Measurements from ENCODE around the gene CDIPT. TPM values are rescaled to one million over a fixed set of nuclear protein-coding genes. Genes with fewer than 3 reads are reported as not detected.

CDIPT gene
- total and polyA plus RNA-seq, 2 experiments from 2014 or later = 97.1 to 147 TPM

DNA sequence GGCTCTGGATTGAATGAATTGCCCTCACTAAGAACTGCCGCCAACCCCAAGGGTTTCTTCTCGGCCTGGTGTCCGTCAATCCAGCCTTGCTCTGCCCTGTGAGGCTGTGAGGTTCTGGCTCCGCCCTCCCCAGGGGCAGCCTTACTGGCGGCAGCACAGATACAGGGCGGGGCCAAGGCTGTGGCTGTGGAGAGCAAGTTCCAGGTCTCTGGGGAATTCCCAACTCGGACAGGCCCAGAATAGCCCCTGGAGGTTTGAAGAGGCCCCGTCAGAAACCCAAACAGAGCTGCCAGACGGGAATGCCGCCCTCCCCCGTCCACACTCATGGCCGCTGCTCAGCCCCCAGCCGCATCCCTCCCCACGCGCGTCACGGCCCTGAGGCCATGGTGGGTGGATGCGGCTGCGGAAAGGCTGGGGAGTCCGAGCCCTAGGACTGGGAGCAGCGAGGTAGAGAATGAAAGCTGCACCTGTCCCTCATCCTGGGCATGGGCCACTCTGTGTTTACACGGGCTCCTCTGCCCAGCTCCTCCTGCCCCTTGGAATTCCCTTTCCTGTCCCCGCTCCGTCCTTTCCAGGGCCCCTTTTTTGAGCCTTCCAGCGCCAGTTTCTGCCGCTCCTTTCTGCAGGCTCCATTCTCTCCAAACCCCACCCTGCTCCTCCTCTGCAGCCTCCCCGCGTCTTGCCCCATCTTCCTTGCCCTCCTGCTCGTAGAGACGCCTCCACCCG, 51.7 kb downstream of the CDIPT start:
- Histone ChIP-seq H3K4me2 (peak overlapping the region; percentile 91), H3K4me1 (ENCODE audit: insufficient read depth) (peaks cover 40% of the 10 kb centered on the region), H3K9me2 (replicated peaks; ENCODE audit: insufficient read depth) (no peaks in the 10 kb centered on the region), H4K20me1 (ENCODE audit: insufficient read depth, poor library complexity, severe bottlenecking) (peaks cover 24% of the 10 kb centered on the region), H3K27ac (peak overlapping the region; percentile 93), H3K36me3 (replicated peaks; ENCODE audit: insufficient read depth, low read depth) (no peaks in the 10 kb centered on the region), H2AFZ (peak overlapping the region; percentile 29), H3K9me3 (ENCODE audit: low read depth) (no peaks in the 10 kb centered on the region), H3K79me2 (peaks cover 44% of the 10 kb centered on the region), H3K27me3 (no peaks in the 10 kb centered on the region), H3K4me3 (peak overlapping the region; percentile 37)
- 1% methylated on average over 24 of the region's 31 CpGs for WGBS (ENCODE audit: low lambda C conversion rate, missing lambda C conversion rate)
- TF ChIP-seq, protein P1, sequence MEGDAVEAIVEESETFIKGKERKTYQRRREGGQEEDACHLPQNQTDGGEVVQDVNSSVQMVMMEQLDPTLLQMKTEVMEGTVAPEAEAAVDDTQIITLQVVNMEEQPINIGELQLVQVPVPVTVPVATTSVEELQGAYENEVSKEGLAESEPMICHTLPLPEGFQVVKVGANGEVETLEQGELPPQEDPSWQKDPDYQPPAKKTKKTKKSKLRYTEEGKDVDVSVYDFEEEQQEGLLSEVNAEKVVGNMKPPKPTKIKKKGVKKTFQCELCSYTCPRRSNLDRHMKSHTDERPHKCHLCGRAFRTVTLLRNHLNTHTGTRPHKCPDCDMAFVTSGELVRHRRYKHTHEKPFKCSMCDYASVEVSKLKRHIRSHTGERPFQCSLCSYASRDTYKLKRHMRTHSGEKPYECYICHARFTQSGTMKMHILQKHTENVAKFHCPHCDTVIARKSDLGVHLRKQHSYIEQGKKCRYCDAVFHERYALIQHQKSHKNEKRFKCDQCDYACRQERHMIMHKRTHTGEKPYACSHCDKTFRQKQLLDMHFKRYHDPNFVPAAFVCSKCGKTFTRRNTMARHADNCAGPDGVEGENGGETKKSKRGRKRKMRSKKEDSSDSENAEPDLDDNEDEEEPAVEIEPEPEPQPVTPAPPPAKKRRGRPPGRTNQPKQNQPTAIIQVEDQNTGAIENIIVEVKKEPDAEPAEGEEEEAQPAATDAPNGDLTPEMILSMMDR (IDR thresholded peaks at IDR 0.05; ENCODE audit: poor library complexity) = no peak
- no peak for TF ChIP-seq EZH2 (IDR thresholded peaks at IDR 0.05; ENCODE audit: borderline replicate concordance)
- TF ChIP-seq EZH2phosphoT487 (IDR thresholded peaks at IDR 0.05; ENCODE audit: low read depth, severe bottlenecking, unreplicated experiment) = no peak
- peak; percentile 98 for DNase-seq (ENCODE audit: low spot score)

DNA sequence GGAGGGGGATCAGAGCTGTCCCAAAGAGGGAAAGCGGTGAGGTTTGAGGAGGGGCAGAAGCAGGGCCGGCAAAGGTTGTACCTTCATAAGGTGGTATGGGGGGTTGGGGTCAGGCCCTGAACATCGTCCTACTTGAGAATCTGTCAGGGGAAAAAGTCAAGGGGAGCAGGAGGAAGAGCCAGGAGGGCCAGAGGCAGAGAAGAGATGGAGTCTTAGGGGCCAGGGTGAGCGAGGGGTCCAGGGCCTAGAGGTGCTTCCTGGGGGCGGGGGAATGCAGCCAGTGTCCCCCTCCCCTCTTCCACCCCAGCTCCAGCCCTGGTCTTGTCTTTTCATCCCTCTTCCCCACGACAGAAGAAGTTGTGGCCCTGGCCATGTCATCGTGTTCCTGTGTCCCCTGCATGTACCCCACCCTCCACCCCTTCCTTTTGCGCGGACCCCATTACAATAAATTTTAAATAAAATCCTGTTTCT, 52.3 kb downstream of the CDIPT start:
- 26% methylated on average over 7 of the region's 9 CpGs for WGBS (ENCODE audit: low lambda C conversion rate, missing lambda C conversion rate)
- TF ChIP-seq EZH2phosphoT487 (IDR thresholded peaks at IDR 0.05; ENCODE audit: low read depth, severe bottlenecking, unreplicated experiment) (no peak), EZH2 (IDR thresholded peaks at IDR 0.05; ENCODE audit: borderline replicate concordance) (no peak)
- TF ChIP-seq, protein P1 (IDR thresholded peaks at IDR 0.05; ENCODE audit: poor library complexity) = no peak
- H3K4me1 ChIP-seq (ENCODE audit: insufficient read depth) = peaks cover 40% of the 10 kb centered on the region
- DNase-seq (ENCODE audit: low spot score) = no peak
- peaks cover 24% of the 10 kb centered on the region for H4K20me1 ChIP-seq (ENCODE audit: insufficient read depth, poor library complexity, severe bottlenecking)
- H3K9me3 ChIP-seq (ENCODE audit: low read depth) = no peaks in the 10 kb centered on the region
- H3K36me3 ChIP-seq (replicated peaks; ENCODE audit: insufficient read depth, low read depth) = no peaks in the 10 kb centered on the region
- H2AFZ ChIP-seq = no peak overlapping the region
- no peaks in the 10 kb centered on the region for H3K9me2 ChIP-seq (replicated peaks; ENCODE audit: insufficient read depth)
- H3K4me2 ChIP-seq = peak overlapping the region; percentile 91
- no peaks in the 10 kb centered on the region for H3K27me3 ChIP-seq
- H3K27ac ChIP-seq = peak overlapping the region; percentile 93
- peaks cover 44% of the 10 kb centered on the region for H3K79me2 ChIP-seq
- H3K4me3 ChIP-seq = no peak overlapping the region

GRCh38 chr16:29809850-29810698, 53.0 kb downstream of the CDIPT start:
- H3K79me2 ChIP-seq = peaks cover 42% of the 10 kb centered on the region
- no peak overlapping the region for H2AFZ ChIP-seq
- H3K4me1 ChIP-seq (ENCODE audit: insufficient read depth) = peaks cover 37% of the 10 kb centered on the region
- no peaks in the 10 kb centered on the region for H3K9me3 ChIP-seq (ENCODE audit: low read depth)
- no peaks in the 10 kb centered on the region for H3K27me3 ChIP-seq
- TF ChIP-seq EZH2 (IDR thresholded peaks at IDR 0.05; ENCODE audit: borderline replicate concordance) = no peak
- no peak for TF ChIP-seq EZH2phosphoT487 (IDR thresholded peaks at IDR 0.05; ENCODE audit: low read depth, severe bottlenecking, unreplicated experiment)
- TF ChIP-seq, protein P1 (IDR thresholded peaks at IDR 0.05; ENCODE audit: poor library complexity) = no peak
- no peaks in the 10 kb centered on the region for H3K36me3 ChIP-seq (replicated peaks; ENCODE audit: insufficient read depth, low read depth)
- DNase-seq (ENCODE audit: low spot score) = no peak
- peaks cover 24% of the 10 kb centered on the region for H4K20me1 ChIP-seq (ENCODE audit: insufficient read depth, poor library complexity, severe bottlenecking)
- no peaks in the 10 kb centered on the region for H3K9me2 ChIP-seq (replicated peaks; ENCODE audit: insufficient read depth)
- peak overlapping the region; percentile 93 for H3K27ac ChIP-seq
- WGBS (ENCODE audit: low lambda C conversion rate, missing lambda C conversion rate) = 67% methylated on average over 20 of the region's 23 CpGs
- no peak overlapping the region for H3K4me3 ChIP-seq
- peak overlapping the region; percentile 91 for H3K4me2 ChIP-seq
